ENCODE measurements around the gene FAM222A.
A peak's percentile ranks its signal among the peaks of the same experiment; 100 is the strongest.

Gene FAM222A

DNA sequence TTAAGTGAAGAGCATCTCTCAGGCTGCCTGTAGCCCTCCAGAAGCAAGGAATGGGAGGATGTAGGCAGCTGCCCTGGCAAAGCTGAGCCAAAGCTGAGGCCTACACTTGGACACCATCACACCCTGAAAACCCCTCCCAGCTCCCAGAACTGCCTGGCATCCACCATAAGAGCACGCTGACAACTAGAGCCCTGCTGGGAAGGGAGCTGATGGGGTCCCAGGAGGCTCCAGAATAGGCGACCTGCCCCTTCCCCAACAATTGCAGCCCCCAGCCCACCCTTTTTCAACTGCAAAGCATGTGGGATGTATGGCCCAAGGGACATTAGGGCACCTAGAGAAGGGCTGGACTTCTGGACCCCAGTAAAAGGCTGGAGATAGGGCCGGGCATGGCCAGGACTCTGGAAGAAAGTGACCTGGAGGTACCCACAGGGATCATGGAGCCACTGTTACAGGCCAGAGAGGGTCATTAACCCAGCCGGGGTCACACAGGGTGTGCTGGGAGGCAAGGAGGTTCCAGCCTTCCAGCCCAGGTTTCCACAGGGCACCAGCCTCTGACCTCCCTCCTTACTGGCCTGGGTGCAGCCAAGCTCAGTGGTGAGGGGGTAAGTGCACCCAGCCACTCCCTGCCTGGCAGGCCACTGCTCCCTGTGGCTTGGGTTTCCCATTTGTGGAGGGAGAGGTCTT lies 27.8 kb downstream of the FAM222A start:
- intact Hi-C loops (cut with DNase I) = no loop called here
- DNase-seq = peak in 28 of 42 donors; percentile 1 to 48 (median 14)

DNA sequence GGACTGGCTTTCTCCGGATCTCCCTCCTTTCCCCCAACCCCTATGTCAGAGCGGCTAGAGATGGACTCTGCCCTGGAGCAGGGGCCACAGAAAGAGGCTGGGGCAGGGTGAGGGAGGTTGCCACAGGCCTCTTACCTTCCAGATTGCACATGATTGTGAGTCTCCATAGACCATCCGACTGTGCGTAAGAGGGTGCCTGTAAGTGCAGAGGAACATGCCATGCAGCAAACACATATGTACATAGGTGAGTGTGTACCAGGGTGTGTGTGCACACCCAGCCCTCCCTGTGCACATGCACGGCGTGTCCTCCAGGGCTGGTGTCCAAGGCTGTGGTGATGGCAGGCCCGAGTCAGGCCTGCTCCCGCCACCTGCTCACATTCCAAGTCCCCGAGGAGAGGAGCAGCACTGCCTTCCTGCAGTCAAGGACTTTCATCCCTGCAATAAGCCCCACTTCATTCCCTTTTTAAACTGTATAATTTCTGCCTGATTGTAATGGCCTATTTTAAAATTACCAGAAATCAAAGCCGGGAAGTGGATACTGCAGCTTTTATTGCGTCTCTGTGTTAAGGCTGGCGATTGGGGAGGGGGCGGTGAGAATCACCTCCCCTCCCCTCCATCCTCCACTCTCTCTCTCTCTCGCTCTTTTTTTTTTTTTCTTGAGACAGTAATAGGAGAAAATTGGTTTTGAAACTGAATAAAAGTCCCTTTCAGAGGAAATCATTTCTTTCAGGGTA lies 28.5 kb downstream of the FAM222A start:
- peak in 25 of 42 donors; percentile 4 to 43 (median 19) for DNase-seq
- intact Hi-C loops (cut with DNase I) = no loop called here

GRCh38 chr12:109743076-109743910 lies 29.7 kb downstream of the FAM222A start:
- peak in 24 of 42 donors; percentile 1 to 41 (median 10) for DNase-seq
- intact Hi-C loops (cut with DNase I) = no loop called here

GRCh38 chr12:109744026-109744425 lies 30.4 kb downstream of the FAM222A start:
- peak in 21 of 42 donors; percentile 1 to 42 (median 11) for DNase-seq
- intact Hi-C loops (cut with DNase I) = no loop called here

- peak in 18 of 42 donors; percentile 1 to 34 (median 6) for DNase-seq
- intact Hi-C loops (cut with DNase I) = no loop called here
These were observed 31.6 kb downstream of the FAM222A start for GRCh38 chr12:109744986-109745942.

DNA sequence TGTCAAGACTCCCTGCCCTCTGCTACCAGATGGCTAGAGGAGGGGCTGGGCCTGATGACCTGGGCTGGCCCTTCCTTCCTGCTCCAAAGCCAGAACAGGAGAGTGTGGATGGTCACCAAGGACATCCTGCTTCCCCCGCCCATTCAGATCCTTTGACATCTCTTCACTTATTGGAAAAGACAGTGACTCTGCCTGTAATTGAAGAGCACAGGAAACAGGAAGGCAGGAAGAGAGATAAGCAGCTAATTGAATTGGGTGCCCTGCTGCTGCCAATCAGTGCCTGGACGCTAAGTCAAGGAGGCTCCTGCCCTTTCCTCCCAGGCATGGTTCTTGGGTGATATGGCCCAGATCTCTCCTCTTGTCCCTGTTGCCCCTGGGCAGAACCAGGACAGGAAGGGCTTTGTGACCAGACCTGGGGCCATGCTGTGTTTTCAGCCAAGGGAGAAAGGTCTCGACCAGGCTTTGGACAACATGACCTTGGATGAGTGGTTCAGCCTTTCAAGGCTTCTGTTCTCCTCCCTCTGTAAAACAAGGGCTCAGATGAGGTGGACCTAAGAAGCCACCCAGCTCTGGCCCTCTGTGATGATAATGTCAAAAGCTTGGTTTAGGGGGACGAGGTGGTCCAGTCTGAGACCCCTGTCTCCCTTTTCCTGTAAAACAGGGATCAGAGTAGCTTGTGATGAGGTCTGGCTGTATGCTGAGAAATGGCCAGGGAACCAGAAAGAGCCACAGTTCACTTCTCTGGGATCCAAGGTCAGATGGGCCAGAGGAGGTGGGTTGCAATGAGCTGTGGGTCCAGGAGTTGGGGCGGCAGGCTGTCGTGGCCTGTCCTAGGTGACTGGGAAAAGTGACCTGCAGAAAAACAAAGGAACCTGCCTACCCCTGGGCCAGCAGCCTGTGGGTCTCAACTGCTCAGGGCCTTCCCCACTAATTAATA lies 38.8 kb downstream of the FAM222A start:
- intact Hi-C loops (cut with DNase I) = no loop called here
- DNase-seq = peak in 18 of 42 donors; percentile 0 to 34 (median 9)

GRCh38 chr12:109753054-109753401 lies 39.4 kb downstream of the FAM222A start:
- DNase-seq = peak in 18 of 42 donors; percentile 1 to 32 (median 7)
- intact Hi-C loops (cut with DNase I) = no loop called here

DNA sequence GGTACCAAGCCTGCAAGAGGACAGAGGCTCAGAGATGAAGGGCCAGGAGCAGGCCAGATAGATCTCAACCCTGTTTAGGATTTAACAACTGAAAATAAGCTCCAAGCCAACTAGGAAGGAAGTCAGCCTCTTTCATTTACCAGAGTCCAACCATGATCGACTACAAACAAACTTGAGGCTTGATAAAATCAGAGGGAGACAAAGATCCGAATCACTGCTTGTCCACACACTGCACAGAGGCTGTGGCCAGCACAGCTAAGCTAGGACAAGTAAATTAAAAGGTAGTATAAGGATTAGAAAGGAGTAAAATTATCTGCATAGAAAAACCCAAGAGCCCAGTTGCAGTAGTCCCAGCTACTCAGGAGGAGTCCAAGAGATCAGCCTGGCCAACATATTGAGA lies 40.3 kb downstream of the FAM222A start:
- peak in 13 of 42 donors; percentile 0 to 35 (median 5) for DNase-seq
- intact Hi-C loops (cut with DNase I) = no loop called here

GRCh38 chr12:109756457-109756856 lies 42.8 kb downstream of the FAM222A start:
- intact Hi-C loops (cut with DNase I) = no loop called here
- DNase-seq = no peak

DNA sequence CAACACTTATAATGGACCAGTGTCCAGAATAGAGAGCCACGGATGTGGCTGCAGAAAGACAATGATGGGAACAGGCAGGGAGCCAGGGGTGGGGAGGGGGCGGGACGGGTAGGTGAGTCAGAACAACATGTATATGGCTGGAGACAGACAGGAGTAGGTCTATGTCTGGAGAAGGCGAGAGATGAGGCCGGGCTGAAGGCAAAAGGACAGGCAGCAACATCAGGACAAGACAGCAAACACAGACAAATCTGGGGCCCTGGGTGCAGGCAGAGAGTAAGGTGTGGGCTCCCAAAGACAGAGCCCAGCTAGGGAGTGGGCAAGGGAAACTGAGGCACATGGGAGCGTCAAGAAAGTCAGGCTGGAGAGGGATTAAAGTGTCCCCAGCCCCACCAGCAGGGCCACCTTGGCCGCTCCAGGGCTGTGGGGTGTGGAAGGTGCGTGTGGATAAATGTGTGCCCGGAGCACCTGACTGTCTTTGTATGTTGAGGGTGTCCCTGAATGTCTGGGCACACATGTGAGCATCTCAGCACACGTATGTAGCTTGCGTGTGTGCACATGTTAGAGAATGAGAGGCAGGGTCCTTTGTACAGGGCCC lies 44.1 kb downstream of the FAM222A start:
- peak in 18 of 42 donors; percentile 0 to 27 (median 6) for DNase-seq
- intact Hi-C loops (cut with DNase I) = no loop called here

DNA sequence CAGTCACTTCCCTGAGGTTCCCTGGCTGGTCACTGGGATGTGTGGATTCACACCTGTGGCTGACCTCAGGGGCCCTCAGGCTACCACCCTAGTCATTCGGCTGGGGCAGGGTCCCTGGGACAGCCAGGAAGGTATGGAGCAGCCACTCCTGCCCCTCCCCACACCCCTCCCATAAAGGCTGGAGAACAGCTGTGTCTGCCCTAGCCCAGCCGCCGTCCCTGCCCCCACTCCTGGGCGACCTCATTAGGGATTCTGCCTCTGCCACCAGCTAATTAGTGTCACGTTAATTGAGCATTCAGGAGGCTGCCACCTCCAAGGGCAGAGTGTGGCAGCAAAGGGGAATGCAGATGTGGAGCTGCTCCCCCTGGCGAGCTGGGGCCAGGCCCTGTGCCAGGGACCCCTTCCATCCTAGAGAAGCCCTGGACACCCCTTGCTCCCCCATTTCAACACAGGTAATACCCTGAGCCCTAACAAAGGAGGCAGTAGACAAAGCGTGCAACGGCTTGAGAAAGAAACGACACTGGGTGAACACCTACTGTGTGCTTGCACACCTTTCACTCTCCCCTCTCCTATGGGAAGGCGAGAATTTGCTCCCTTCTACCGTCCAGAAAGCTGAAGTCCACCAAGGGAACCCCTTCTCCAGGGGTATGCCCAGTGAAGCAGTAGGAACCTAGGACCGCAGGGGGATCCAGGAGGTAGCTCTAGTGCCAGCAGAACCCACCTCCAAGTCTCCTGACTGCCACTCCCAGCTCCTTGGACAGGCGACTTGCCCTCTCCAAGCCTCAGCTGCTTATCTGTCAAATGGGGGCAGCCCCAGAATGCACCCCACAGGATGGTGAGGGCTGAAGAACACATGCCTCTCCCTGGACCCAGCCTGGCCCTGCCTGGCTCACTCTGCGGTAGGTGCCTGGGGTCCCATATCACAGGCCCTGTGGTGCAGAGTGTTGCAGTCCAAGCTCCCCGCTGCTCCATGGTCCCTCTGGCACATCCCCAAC lies 45.1 kb downstream of the FAM222A start:
- DNase-seq = peak in 25 of 42 donors; percentile 3 to 46 (median 11)
- intact Hi-C loops (cut with DNase I) = no loop called here

GRCh38 chr12:109759595-109759994 lies 46.0 kb downstream of the FAM222A start:
- DNase-seq = peak in 21 of 42 donors; percentile 2 to 40 (median 11)

GRCh38 chr12:109760031-109760929 lies 46.7 kb downstream of the FAM222A start:
- DNase-seq = peak in 26 of 42 donors; percentile 1 to 74 (median 31)
- intact Hi-C loops (cut with DNase I) = no loop called here

More at GRCh38 chr12:109759595-109759994, 46.0 kb downstream of the FAM222A start:
- intact Hi-C loops (cut with DNase I) = no loop called here

Measured in head of caudate nucleus (tissue), 42 donors.